ENCODE measurements around the gene ABCB8.

- TF ChIP-seq CTCF (IDR thresholded peaks at IDR 0.05): no peak
- no peak for TF ChIP-seq POLR2A (IDR thresholded peaks at IDR 0.05)
Measured at GRCh38 chr7:151024435-151025056, 3.7 kb upstream of the ABCB8 start, which contains the start of gene ATG9B.
